Endothelial cell (in vitro differentiated cells): ENCODE measurements around the gene SHISA6. TPM values are rescaled to one million over a fixed set of nuclear protein-coding genes. Genes with fewer than 3 reads are reported as not detected.

ENCODE experiments used
- DNase-seq: peaks from one replicate; pipeline ENCODE4 v3.0.0; 2021; ENCODE audit warnings: low spot score
- H3K27ac Mint-ChIP-seq: one replicate; pipeline ENCODE4 v1.8.0; 2021; ENCODE audit warnings: mixed read lengths, inconsistent platforms; ENCODE audit not compliant: unreplicated experiment
- H3K27me3 Mint-ChIP-seq: one replicate; pipeline ENCODE4 v1.8.0; 2021; ENCODE audit warnings: mild to moderate bottlenecking, moderate library complexity, mixed read lengths, inconsistent platforms; ENCODE audit not compliant: unreplicated experiment
- H3K36me3 Mint-ChIP-seq: one replicate; pipeline ENCODE4 v1.8.0; 2021; ENCODE audit warnings: mild to moderate bottlenecking, low read depth, mixed read lengths, inconsistent platforms; ENCODE audit not compliant: unreplicated experiment
- H3K4me1 Mint-ChIP-seq: one replicate; pipeline ENCODE4 v1.8.0; 2021; ENCODE audit warnings: mild to moderate bottlenecking, mixed read lengths, inconsistent platforms; ENCODE audit not compliant: unreplicated experiment
- H3K4me3 Mint-ChIP-seq: one replicate; pipeline ENCODE4 v1.8.0; 2021; ENCODE audit warnings: mild to moderate bottlenecking, mixed read lengths, inconsistent platforms; ENCODE audit not compliant: unreplicated experiment
- H3K9me3 Mint-ChIP-seq: one replicate; pipeline ENCODE4 v1.8.0; 2021; ENCODE audit warnings: mixed read lengths, inconsistent platforms; ENCODE audit not compliant: unreplicated experiment
- total RNA-seq: library from RNA; stranded (reverse); fragmentation: NEBNext Ultra II Directional; extraction: Animal tissue kit (Norgen Biotek cat#: 25700); gene quantifications from one replicate; pipeline ENCODE4 v1.2.1, GENCODE V29; 2021; ENCODE audit not compliant: unreplicated experiment
- TF ChIP-seq, protein P1 (sequence below): fragments of 200-600 bp; sonication (generic); IDR thresholded peaks from one replicate; pipeline ENCODE4 v1.5.0; 2021; ENCODE audit warnings: antibody characterized with exemption; ENCODE audit not compliant: unreplicated experiment

The SHISA6 gene
- total RNA-seq, 1 donor from 2014 or later, result not detected

DNA sequence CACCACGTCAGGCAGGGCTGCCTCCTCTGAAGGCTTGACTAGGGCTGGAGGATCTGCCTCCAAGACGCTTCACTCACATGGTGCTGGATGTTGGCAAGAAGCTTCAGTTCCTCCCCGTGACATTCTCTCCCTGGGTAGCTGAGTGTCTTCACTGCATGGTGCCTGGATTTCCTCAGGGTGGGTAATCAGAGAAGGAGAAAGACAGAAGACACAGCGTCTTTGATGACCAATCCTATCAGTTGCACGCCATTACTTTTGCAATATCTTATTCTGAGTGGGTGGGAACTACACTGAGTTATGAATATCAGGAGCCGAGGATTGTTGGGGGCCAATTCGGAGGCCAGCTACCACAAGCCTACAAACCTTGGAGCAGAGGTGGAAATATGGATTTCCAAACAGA lies 139.7 kb downstream of the SHISA6 start:
- H3K27ac Mint-ChIP-seq, result no peak overlapping the region
- H3K36me3 Mint-ChIP-seq, result peaks cover 27% of the 10 kb centered on the region
- H3K4me3 Mint-ChIP-seq, result no peak overlapping the region
- peaks cover 6% of the 10 kb centered on the region for H3K27me3 Mint-ChIP-seq
- peaks cover 62% of the 10 kb centered on the region for H3K9me3 Mint-ChIP-seq
- no peak for DNase-seq
- TF ChIP-seq, protein P1, sequence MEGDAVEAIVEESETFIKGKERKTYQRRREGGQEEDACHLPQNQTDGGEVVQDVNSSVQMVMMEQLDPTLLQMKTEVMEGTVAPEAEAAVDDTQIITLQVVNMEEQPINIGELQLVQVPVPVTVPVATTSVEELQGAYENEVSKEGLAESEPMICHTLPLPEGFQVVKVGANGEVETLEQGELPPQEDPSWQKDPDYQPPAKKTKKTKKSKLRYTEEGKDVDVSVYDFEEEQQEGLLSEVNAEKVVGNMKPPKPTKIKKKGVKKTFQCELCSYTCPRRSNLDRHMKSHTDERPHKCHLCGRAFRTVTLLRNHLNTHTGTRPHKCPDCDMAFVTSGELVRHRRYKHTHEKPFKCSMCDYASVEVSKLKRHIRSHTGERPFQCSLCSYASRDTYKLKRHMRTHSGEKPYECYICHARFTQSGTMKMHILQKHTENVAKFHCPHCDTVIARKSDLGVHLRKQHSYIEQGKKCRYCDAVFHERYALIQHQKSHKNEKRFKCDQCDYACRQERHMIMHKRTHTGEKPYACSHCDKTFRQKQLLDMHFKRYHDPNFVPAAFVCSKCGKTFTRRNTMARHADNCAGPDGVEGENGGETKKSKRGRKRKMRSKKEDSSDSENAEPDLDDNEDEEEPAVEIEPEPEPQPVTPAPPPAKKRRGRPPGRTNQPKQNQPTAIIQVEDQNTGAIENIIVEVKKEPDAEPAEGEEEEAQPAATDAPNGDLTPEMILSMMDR, result no peak
- no peaks in the 10 kb centered on the region for H3K4me1 Mint-ChIP-seq

DNA sequence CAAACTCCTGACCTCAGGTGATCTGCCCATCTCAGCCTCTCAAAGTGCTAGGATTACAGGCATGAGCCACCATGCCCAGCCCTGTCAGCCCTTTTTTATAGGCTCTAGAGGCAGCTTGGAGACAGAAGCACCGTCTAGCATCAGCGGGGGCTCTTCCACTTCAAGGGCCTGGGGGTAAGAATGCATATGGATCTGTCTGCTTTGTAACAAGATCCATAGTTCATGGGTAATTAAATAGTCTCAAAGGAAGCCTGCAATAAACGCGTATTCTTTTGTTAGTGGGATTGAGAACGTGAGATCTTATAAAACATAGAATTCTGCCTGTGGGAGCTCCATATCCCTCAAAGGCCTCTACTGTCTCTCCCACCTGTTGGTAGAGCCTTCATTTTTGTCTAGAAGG lies 142.1 kb downstream of the SHISA6 start:
- Mint-ChIP-seq H3K27me3 (peaks cover 8% of the 10 kb centered on the region), H3K27ac (no peak overlapping the region), H3K4me1 (no peaks in the 10 kb centered on the region), H3K36me3 (peaks cover 35% of the 10 kb centered on the region), H3K9me3 (peaks cover 77% of the 10 kb centered on the region), H3K4me3 (no peak overlapping the region)
- TF ChIP-seq, protein P1, result no peak
- no peak for DNase-seq

DNA sequence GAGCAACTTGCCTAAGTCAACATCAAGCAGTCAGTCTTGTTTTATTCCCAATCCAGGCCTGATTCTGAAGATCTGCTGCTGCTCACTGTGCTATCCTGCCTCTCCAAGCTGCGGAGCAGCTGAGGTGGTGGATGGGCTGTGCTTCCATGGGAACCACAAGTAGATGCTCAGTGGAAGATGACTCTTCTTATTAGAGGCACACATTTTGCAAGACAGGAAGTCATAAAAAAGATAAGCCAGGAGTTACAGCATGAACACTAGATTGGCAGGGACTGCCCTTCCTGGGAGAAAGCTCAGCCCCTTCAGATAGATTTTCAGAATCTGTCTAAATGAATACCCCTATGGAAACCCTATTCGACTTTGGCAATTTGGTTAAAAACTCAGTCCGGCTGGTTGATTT lies 143.1 kb downstream of the SHISA6 start:
- Mint-ChIP-seq H3K4me3 (no peak overlapping the region), H3K27me3 (peaks cover 8% of the 10 kb centered on the region), H3K9me3 (peaks cover 82% of the 10 kb centered on the region), H3K27ac (no peak overlapping the region), H3K4me1 (no peaks in the 10 kb centered on the region), H3K36me3 (peaks cover 35% of the 10 kb centered on the region)
- DNase-seq, result no peak
- TF ChIP-seq, protein P1, result no peak

DNA sequence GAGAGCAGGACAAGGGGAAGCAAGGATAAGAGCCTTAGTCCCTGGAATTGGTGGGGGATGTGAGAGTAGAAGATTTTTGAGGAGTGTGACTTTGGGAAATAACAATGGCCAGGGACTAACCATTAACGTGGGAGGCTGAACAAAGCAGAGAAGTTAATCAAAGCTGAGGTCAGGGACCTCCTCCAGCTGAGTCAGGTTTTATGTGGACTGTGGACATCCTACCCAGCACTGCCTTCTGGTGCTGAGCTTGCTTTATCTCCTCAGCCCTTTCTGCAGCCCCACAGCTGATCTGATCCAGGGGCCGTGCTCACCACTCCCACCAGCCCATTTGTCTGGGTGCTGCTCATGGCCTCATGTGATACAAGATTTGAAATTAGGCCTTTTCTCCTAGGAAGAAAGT lies 146.6 kb downstream of the SHISA6 start:
- no peaks in the 10 kb centered on the region for H3K4me1 Mint-ChIP-seq
- no peak overlapping the region for H3K27ac Mint-ChIP-seq
- peaks cover 41% of the 10 kb centered on the region for H3K36me3 Mint-ChIP-seq
- no peak overlapping the region for H3K4me3 Mint-ChIP-seq
- DNase-seq, result no peak
- H3K27me3 Mint-ChIP-seq, result peaks cover 8% of the 10 kb centered on the region
- H3K9me3 Mint-ChIP-seq, result peaks cover 75% of the 10 kb centered on the region
- TF ChIP-seq, protein P1, result no peak

DNA sequence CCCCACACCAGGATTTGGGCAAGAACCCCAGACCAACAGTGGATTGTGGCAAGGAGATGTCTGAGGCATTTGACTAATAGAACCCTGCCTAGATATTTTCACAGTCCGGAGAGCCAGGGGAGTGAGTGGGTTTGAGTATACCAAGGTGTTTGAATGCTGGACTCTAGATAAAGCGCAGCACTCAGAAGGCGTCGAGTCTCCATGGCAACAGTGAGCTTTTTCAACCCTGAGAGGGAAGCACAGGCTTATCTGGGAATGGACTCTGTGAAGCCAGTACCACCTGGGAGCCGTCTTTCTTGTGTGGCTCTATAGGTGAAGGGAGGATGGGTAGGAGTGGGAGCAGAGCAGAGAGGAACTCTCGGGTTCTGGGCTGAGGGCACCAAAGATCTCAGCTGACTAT lies 147.0 kb downstream of the SHISA6 start:
- DNase-seq, result no peak
- no peak overlapping the region for H3K4me3 Mint-ChIP-seq
- no peak overlapping the region for H3K27ac Mint-ChIP-seq
- TF ChIP-seq, protein P1, result no peak
- peaks cover 40% of the 10 kb centered on the region for H3K36me3 Mint-ChIP-seq
- peaks cover 9% of the 10 kb centered on the region for H3K27me3 Mint-ChIP-seq
- H3K9me3 Mint-ChIP-seq, result peaks cover 77% of the 10 kb centered on the region
- H3K4me1 Mint-ChIP-seq, result no peaks in the 10 kb centered on the region
